VCaP (cell line): ENCODE data around the gene NRXN3.
A peak's percentile ranks its signal among the peaks of the same experiment; 100 is the strongest.

Source experiments
- H3K27ac ChIP-seq: fragments of 450-650 bp; 2 replicates; pipeline ENCODE4 v1.5.1; 2017
- TF ChIP-seq, protein P1 (sequence below): fragments of 450-650 bp; conservative IDR thresholded peaks from 2 replicates; pipeline ENCODE4 v1.5.1; 2017; ENCODE audit warnings: mild to moderate bottlenecking, moderate library complexity

Gene NRXN3

GRCh38 chr14:78340250-78340649 is 170.1 kb downstream of the NRXN3 start:
- H3K27ac ChIP-seq = peak overlapping the region; percentile 93
- TF ChIP-seq, protein P1, sequence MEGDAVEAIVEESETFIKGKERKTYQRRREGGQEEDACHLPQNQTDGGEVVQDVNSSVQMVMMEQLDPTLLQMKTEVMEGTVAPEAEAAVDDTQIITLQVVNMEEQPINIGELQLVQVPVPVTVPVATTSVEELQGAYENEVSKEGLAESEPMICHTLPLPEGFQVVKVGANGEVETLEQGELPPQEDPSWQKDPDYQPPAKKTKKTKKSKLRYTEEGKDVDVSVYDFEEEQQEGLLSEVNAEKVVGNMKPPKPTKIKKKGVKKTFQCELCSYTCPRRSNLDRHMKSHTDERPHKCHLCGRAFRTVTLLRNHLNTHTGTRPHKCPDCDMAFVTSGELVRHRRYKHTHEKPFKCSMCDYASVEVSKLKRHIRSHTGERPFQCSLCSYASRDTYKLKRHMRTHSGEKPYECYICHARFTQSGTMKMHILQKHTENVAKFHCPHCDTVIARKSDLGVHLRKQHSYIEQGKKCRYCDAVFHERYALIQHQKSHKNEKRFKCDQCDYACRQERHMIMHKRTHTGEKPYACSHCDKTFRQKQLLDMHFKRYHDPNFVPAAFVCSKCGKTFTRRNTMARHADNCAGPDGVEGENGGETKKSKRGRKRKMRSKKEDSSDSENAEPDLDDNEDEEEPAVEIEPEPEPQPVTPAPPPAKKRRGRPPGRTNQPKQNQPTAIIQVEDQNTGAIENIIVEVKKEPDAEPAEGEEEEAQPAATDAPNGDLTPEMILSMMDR = no peak

- peak overlapping the region; percentile 93 for H3K27ac ChIP-seq
- TF ChIP-seq, protein P1 = no peak
Measured at GRCh38 chr14:78341827-78342389, 171.7 kb downstream of the NRXN3 start.

- H3K27ac ChIP-seq = peak overlapping the region; percentile 93
- TF ChIP-seq, protein P1 = no peak
Measured at GRCh38 chr14:78342879-78343278, 172.7 kb downstream of the NRXN3 start.

GRCh38 chr14:78344290-78344689 is 174.1 kb downstream of the NRXN3 start:
- TF ChIP-seq, protein P1 = no peak
- H3K27ac ChIP-seq = no peak overlapping the region

GRCh38 chr14:78345131-78345744 is 175.1 kb downstream of the NRXN3 start:
- H3K27ac ChIP-seq = no peak overlapping the region
- TF ChIP-seq, protein P1 = no peak

GRCh38 chr14:78346747-78347146 is 176.6 kb downstream of the NRXN3 start:
- H3K27ac ChIP-seq = no peak overlapping the region
- TF ChIP-seq, protein P1 = no peak

GRCh38 chr14:78355109-78355508 is 184.9 kb downstream of the NRXN3 start:
- TF ChIP-seq, protein P1 = no peak
- no peak overlapping the region for H3K27ac ChIP-seq
